ENCODE results near the gene PMM1.
"Not testable (repeated sequence)": the region's sequence is repeated elsewhere in the genome, so short reads cannot be mapped to it uniquely, and the experiment has no call there.

PMM1 gene

DNA sequence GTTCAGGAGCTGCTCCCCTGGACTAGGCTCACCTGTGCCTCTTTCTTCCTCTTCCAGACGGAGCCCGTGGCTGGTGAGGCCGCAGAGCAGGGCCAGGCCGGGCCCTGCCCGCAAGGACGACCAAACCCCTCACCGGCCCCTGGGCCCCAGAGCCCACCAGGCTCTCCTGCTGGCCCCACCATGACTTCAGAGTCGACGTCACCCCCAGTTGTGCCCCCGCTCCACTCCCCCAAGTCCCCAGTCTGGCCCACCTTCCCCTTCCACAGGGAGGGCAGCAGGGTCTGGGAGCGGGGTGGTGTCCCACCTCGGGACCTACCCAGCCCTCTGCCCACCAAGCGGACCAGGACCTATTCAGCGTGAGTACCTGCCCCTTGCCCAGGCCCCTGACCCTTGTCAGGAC, 17.9 kb downstream of the PMM1 start:
- in situ Hi-C loops (cut with MboI; ENCODE audit: low pct_unique_long_range_greater_than_20kb, low sequenced_read_pairs), result no loop called here
- DNase-seq, result no peak

DNA sequence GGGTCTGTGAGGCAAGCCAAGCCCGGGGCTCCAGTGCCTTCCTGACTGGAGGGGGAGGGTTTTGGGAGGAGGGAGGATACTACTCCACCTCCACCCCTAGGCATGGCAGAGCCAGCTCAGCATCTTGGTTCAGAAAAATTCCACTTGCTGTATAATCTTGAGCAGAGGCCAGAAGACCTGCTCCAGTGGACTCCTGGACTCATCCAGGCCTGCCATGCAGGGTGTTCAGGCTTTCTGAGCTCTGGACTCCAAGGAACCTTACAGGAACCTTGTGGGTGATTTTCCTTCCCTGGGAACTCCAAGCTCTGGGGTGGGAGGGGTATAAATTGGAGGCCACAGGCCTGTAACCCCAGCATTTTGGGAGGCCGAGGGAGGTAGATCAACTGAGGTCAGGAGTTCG, 19.4 kb downstream of the PMM1 start:
- in situ Hi-C loops (cut with MboI; ENCODE audit: low pct_unique_long_range_greater_than_20kb, low sequenced_read_pairs), result no loop called here
- DNase-seq, result no peak

GRCh38 chr22:41568811-41569210, 20.8 kb downstream of the PMM1 start:
- in situ Hi-C loops (cut with MboI; ENCODE audit: low pct_unique_long_range_greater_than_20kb, low sequenced_read_pairs), result no loop called here
- DNase-seq, result no peak

DNA sequence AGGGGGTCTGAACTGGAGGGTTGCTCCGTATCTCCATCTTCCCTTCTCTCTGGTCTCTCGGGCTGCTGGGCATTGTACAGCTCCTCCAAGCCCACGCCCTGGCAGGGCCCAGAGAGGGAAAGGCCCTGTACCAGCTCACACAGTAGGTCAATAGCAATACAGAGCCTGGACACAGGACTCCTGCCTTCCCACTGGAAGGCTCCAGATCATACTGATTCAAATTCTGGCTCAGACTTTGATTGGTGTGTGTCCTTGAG, 22.2 kb downstream of the PMM1 start:
- in situ Hi-C loops (cut with MboI; ENCODE audit: low pct_unique_long_range_greater_than_20kb, low sequenced_read_pairs), result no loop called here
- no peak for DNase-seq

DNA sequence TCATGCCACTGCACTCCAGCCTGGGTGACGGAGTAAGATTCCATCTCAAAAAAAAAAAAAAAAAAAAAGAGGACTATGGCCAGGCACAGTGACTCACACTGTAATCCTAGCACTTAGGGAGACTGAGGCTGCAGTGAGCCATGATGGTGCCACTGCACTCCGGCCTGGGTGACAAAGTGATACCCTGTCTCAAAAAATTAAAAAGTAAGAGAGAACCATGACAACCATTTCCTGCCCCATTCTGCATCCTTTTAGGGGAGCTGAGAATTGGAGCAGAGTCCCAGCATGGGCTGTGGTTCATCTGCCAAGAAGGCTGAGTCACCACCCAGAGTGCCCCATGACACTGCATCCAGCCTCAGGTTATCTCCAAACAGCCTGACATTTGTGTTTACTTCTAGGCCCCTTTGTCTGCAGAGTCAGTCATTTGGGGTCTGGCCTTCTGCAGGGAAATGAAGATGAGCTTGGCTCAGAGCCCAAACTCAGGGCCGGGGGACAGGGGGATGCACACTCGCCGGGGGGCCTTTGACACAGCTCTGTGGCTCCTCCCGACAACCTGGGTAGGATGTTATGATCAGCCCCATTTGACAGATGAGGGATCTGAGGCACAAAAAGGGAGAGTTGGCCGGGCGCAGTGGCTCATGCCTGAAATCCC, 24.1 kb downstream of the PMM1 start:
- in situ Hi-C loops (cut with MboI; ENCODE audit: low pct_unique_long_range_greater_than_20kb, low sequenced_read_pairs), result no loop called here

GRCh38 chr22:41564563-41564962, 25.1 kb downstream of the PMM1 start:
- in situ Hi-C loops (cut with MboI; ENCODE audit: low pct_unique_long_range_greater_than_20kb, low sequenced_read_pairs), result no loop called here
- no peak for DNase-seq

More for the DNA sequence above, 24.1 kb downstream of the PMM1 start:
- peak; percentile 18 for DNase-seq

DNA sequence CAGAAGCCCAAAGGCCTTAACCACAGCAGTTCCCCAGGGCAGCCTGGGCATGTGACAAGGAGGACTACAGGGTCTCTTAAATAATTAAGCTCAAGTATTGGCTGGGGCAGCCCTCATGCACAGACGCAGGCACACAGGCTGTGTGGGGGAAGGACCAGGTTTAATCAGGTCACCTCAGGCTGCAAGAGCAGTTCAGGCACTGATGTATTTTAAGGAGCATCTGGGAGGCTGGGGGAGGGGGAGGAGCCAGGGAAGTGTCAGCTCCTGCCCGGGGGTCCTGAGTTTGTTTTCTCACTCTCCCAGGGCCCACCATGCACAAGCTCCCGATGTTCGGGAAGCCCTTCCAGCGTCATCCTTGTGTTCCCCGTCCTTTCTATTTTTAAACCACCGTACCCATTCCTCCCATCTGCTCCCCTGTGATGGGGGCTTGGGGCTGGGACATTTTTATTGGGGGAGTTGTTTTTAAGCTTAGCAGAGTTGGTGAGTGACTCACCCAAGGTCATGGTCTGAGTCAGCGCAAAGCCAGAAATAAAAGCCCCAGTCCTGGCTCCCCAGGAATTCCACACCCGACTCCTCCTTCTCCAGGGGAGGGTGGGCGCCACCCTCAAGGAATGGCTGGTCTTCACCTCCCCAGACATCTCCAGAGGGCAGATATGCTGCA, 26.5 kb downstream of the PMM1 start:
- in situ Hi-C loops (cut with MboI; ENCODE audit: low pct_unique_long_range_greater_than_20kb, low sequenced_read_pairs), result no loop called here
- no peak for DNase-seq

DNA sequence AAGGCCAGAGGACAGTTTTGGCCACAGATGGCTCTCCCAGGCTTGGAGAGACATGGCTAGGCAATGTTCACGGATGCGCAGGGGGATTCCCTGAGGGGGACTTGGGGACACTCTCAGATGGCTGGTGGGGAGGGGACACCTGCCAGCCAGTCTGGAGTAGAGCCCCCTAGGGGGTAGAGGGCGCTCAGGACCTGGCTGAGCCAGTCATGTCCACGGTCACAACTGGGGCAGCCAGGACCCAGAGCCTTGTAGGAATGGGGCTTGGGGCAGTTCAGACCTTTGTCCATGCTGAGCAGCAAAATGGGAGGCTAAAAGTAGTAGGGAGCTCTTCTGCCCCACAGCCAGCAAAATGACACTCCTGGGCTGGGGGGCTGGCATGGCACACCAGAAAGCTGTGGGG, 27.2 kb downstream of the PMM1 start:
- in situ Hi-C loops (cut with MboI; ENCODE audit: low pct_unique_long_range_greater_than_20kb, low sequenced_read_pairs), result no loop called here
- no peak for DNase-seq

DNA sequence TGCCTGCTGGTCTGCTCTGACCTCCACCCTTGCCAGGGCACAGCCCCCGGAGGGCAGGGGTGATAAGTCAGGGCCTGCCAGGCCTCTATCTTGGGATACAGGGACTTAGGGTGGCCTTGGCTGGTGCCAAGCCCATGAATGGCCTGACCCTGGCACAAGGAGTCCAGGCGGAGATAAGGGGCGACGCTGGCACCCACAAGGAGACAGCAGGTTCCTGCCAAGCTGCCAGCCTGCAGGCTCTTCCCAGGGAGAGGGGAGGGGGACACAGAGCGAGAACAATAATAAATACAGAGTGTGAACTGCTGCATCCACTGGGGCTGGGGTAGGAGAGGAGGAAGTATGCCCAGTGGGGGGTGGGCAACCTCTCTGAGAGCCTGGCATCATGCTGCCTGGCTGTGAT, 27.9 kb downstream of the PMM1 start:
- DNase-seq, result no peak
- in situ Hi-C loops (cut with MboI; ENCODE audit: low pct_unique_long_range_greater_than_20kb, low sequenced_read_pairs), result no loop called here

DNA sequence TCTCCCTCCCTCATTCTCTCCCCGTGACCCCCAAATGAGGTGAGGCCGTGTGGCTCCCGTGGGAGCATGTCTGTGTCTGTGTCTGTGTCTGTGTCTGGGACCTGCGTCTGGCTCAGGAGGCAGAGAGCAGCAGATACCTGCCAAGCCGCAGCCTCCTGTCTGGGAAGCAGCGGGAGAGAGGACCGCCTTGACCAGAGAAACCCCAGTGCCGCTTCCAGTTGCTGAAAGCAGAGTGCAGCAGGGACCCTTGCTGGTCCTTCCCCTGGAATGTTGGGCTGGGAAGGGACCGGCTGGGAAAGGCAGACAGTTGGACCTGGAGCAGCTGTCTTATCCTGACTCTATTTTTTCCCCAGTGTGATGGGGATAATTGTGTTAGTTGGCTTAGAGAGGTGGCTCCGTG, 28.3 kb downstream of the PMM1 start:
- no peak for DNase-seq
- in situ Hi-C loops (cut with MboI; ENCODE audit: low pct_unique_long_range_greater_than_20kb, low sequenced_read_pairs), result no loop called here

GRCh38 chr22:41560095-41560471, 29.6 kb downstream of the PMM1 start:
- in situ Hi-C loops (cut with MboI; ENCODE audit: low pct_unique_long_range_greater_than_20kb, low sequenced_read_pairs), result no loop called here

DNA sequence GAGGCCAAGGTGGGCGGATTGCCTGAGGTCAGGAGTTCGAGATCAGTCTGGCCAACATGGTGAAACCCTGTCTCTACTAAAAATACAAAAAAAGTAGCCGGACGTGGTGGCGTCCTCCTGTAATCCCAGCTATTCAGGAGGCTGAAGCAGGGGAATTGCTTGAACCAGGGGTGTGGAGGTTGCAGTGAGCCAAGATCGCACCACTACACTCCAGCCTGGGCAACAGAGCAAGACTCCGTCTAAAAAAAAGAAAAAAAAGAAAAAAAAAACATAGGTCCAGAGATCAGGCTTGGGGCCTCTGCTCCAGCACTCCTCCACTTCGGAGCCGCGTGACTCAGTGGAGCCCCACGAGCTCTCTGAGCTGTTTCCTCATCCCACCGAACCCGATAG, 31.4 kb downstream of the PMM1 start:
- in situ Hi-C loops (cut with MboI; ENCODE audit: low pct_unique_long_range_greater_than_20kb, low sequenced_read_pairs); DNase-seq: not testable (repeated sequence)

More at GRCh38 chr22:41560095-41560471, 29.6 kb downstream of the PMM1 start:
- DNase-seq, result no peak

DNA sequence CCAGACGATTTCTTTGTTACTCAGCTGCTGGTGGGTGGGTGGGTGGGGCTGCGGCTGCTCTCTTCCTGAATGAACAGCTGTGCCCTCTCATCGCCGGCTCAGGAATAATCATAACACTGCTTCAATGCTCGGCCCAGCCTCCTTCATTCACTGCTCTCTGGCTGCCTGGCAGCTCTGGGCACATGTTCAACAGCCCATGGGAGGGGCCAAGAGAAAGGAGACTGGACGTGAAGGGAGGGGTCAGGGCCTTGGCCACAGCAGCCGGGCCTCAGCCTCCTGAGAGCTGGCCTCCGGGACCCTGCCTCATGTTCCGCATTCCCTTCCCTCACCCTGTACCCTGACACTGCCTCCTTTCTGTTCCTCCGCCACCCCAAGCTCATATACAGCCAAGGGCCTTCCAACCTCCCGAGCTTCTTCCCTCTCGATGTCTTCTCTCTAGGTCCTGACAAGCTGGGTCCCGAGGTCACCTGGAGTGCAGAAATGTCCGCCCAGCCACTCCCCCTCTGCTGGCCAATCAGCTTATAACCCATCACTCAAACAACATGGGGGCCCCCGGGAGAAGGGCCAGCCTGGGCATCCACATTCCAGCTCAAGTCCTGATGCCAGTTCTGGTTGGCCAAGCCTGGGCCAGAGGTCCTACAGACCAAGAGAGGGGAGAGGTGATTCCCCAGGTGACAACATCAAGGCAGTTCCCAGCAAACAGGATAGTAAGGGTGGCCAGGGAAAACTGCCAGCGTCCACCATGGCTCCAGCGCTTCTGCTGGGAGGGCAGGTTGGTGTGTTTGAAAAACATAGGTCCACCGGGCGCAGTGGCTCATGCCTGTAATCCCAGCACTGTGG, 32.0 kb downstream of the PMM1 start:
- DNase-seq, result no peak
- in situ Hi-C loops (cut with MboI; ENCODE audit: low pct_unique_long_range_greater_than_20kb, low sequenced_read_pairs), result no loop called here

GRCh38 chr22:41556561-41556960, 33.1 kb downstream of the PMM1 start:
- in situ Hi-C loops (cut with MboI; ENCODE audit: low pct_unique_long_range_greater_than_20kb, low sequenced_read_pairs), result no loop called here
- no peak for DNase-seq

DNA sequence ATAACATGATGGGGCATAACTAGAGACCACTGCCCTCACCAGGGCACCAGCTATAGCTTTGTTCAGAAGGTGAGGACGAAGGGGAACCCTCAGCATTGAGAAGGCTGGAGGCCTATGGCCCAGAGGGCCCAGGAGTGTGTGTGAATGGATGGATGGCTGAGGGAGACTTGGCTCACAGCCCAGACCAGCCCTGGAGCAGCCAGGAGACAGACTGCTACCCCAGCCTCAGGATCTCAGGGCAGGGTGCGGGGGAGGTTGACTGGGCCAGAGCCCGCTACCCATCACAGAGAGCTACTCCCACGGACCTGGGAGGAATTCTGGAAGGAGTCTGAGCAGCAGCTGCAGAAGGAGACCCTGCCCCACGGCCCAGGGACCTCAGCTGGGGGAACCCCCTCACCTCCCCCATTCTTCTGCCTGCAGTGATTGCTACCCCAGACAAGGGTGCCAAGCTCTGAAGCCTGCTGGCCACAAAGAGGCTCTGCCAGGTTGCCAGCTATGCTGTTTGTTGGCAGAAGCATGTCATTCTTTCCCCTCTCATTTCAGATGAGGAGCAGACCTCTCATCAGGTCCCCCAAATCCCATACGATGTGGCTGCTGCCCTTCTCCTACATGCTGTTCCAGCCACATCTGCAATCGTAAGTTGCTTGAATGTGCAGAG, 34.2 kb downstream of the PMM1 start:
- no peak for DNase-seq
- in situ Hi-C loops (cut with MboI; ENCODE audit: low pct_unique_long_range_greater_than_20kb, low sequenced_read_pairs), result no loop called here

- no peak for DNase-seq
These were observed 37.6 kb downstream of the PMM1 start for GRCh38 chr22:41551877-41552582.

GRCh38 chr22:41550952-41551491, 38.6 kb downstream of the PMM1 start:
- in situ Hi-C loops (cut with MboI; ENCODE audit: low pct_unique_long_range_greater_than_20kb, low sequenced_read_pairs), result no loop called here
- DNase-seq, result no peak

More at GRCh38 chr22:41551877-41552582, 37.6 kb downstream of the PMM1 start:
- in situ Hi-C loops (cut with MboI; ENCODE audit: low pct_unique_long_range_greater_than_20kb, low sequenced_read_pairs), result no loop called here

GRCh38 chr22:41548830-41549211, 40.8 kb downstream of the PMM1 start:
- no peak for DNase-seq
- in situ Hi-C loops (cut with MboI; ENCODE audit: low pct_unique_long_range_greater_than_20kb, low sequenced_read_pairs), result no loop called here

Data from KBM-7 (cell line).